Osteoblast (primary cell): ENCODE data around the gene SND1. TPM values are rescaled to one million over a fixed set of nuclear protein-coding genes. Genes with fewer than 3 reads are reported as not detected.

ENCODE experiments used
- DNase-seq: peaks from one replicate; pipeline ENCODE4 v3.0.0; 2011; ENCODE audit warnings: low spot score, mixed read lengths; ENCODE audit not compliant: insufficient read length; ENCODE audit errors: missing footprints
- H2AFZ ChIP-seq: 2 replicates; pipeline ENCODE4 v1.6.0; 2011; ENCODE audit warnings: mild to moderate bottlenecking, low read length
- H3K27ac ChIP-seq: 2 replicates; pipeline ENCODE4 v1.5.1; 2011; ENCODE audit warnings: mild to moderate bottlenecking, low read depth, low read length, moderate library complexity
- H3K27me3 ChIP-seq: 2 replicates; pipeline ENCODE4 v1.6.0; 2012; ENCODE audit warnings: mild to moderate bottlenecking, control low read depth, inconsistent platforms, low read length, moderate library complexity; ENCODE audit not compliant: insufficient read depth
- H3K36me3 ChIP-seq: 2 replicates; pipeline ENCODE4 v1.5.1; 2011; ENCODE audit warnings: mild to moderate bottlenecking, low read length, control low read depth, moderate library complexity; ENCODE audit not compliant: insufficient read depth
- H3K4me1 ChIP-seq: 2 replicates; pipeline ENCODE4 v1.5.1; 2011; ENCODE audit warnings: mild to moderate bottlenecking, low read length, control low read depth, moderate library complexity; ENCODE audit not compliant: insufficient read depth
- H3K4me2 ChIP-seq: 2 replicates; pipeline ENCODE4 v1.6.0; 2011; ENCODE audit warnings: mild to moderate bottlenecking, low read length; ENCODE audit not compliant: insufficient read depth
- H3K4me3 ChIP-seq: fragments of 200-600 bp; sonication (generic); 3 replicates; pipeline ENCODE4 v1.5.1; 2012; ENCODE audit warnings: mild to moderate bottlenecking, low read length, inconsistent platforms; ENCODE audit not compliant: insufficient read depth
- H3K79me2 ChIP-seq: 2 replicates; pipeline ENCODE4 v1.6.0; 2012; ENCODE audit warnings: mild to moderate bottlenecking, low read length, control low read depth, inconsistent platforms; ENCODE audit not compliant: insufficient read depth
- H3K9me3 ChIP-seq: 2 replicates; pipeline ENCODE4 v1.5.1; 2011; ENCODE audit warnings: low read depth, low read length, control low read depth
- H4K20me1 ChIP-seq: 2 replicates; pipeline ENCODE4 v1.6.0; 2012; ENCODE audit warnings: mild to moderate bottlenecking, low read length, control low read depth; ENCODE audit not compliant: insufficient read depth
- CTCF ChIP-seq: IDR thresholded peaks from 2 replicates; pipeline ENCODE4 v1.5.1; 2011; ENCODE audit warnings: mild to moderate bottlenecking, low read depth, low read length, moderate library complexity; ENCODE audit errors: extremely low read depth
- total RNA-seq: library from RNA; depleted of rRNA; stranded (reverse); fragments of >200 nt; gene quantifications from 2 replicates; pipeline ENCODE4 v1.2.3, GENCODE V29; 2012

SND1 gene
- total RNA-seq, 1 donor = 257 TPM

GRCh38 chr7:127995156-127995880, 343.3 kb downstream of the SND1 start:
- Histone ChIP-seq H3K4me2 (peak overlapping the region; percentile 37), H3K79me2 (peaks cover 13% of the 10 kb centered on the region), H3K27ac (peak overlapping the region; percentile 38), H4K20me1 (peaks cover 32% of the 10 kb centered on the region), H3K27me3 (no peaks in the 10 kb centered on the region), H3K36me3 (peaks cover 19% of the 10 kb centered on the region), H3K9me3 (no peaks in the 10 kb centered on the region), H3K4me1 (peaks cover 23% of the 10 kb centered on the region), H3K4me3 (no peak overlapping the region), H2AFZ (no peak overlapping the region)
- no peak for TF ChIP-seq CTCF
- DNase-seq = no peak

DNA sequence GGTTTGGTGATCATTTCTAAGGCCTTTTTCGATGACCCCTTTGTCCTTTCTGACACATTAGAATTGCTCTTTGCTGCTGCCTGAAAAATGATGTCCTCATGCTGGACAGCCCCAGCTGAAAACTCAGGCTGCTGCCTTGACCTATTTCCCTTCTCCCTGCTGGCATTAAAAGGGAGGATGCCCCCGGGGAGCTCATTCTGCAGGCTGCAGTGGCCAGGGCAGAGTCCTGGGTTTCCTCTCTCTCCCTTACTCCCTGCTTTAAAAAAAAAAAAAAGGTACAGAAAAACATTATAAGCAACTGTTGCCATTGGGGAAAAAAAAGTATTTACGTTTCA, 343.9 kb downstream of the SND1 start:
- no peak for TF ChIP-seq CTCF
- Histone ChIP-seq H3K4me2 (peak overlapping the region; percentile 37), H3K4me3 (no peak overlapping the region), H4K20me1 (peaks cover 29% of the 10 kb centered on the region), H3K4me1 (peaks cover 26% of the 10 kb centered on the region), H3K27ac (peak overlapping the region; percentile 38), H2AFZ (no peak overlapping the region), H3K27me3 (no peaks in the 10 kb centered on the region), H3K79me2 (peaks cover 10% of the 10 kb centered on the region), H3K9me3 (no peaks in the 10 kb centered on the region), H3K36me3 (peaks cover 17% of the 10 kb centered on the region)
- DNase-seq = no peak

- Histone ChIP-seq H3K36me3 (peaks cover 11% of the 10 kb centered on the region), H3K9me3 (no peaks in the 10 kb centered on the region), H3K4me2 (no peak overlapping the region), H3K4me1 (peaks cover 26% of the 10 kb centered on the region), H3K27ac (peak overlapping the region; percentile 38), H3K79me2 (peaks cover 10% of the 10 kb centered on the region), H3K4me3 (no peak overlapping the region), H4K20me1 (peaks cover 26% of the 10 kb centered on the region), H3K27me3 (no peaks in the 10 kb centered on the region), H2AFZ (no peak overlapping the region)
- DNase-seq = no peak
- no peak for TF ChIP-seq CTCF
Measured at GRCh38 chr7:127996253-127997071, 344.5 kb downstream of the SND1 start.
